Stimulated activated naive CD8-positive, alpha-beta T cell treated with anti-CD3 and anti-CD28 coated beads, Interleukin-15, Interleukin-2, amounts not matched to agents 100 ng/mL and 50 ng/mL, for 24 hours (primary cell): ENCODE results near the gene EIF4B.

Source experiments
- H3K27ac Mint-ChIP-seq: one replicate; pipeline ENCODE4 v1.8.0; 2021; ENCODE audit warnings: mild to moderate bottlenecking, mixed read lengths
- H3K27me3 Mint-ChIP-seq: one replicate; pipeline ENCODE4 v1.8.0; 2021; ENCODE audit warnings: mixed read lengths
- H3K36me3 Mint-ChIP-seq: one replicate; pipeline ENCODE4 v1.8.0; 2021; ENCODE audit warnings: low read depth, mixed read lengths
- H3K4me1 Mint-ChIP-seq: one replicate; pipeline ENCODE4 v1.8.0; 2021; ENCODE audit warnings: low read depth, mixed read lengths
- H3K4me3 Mint-ChIP-seq: one replicate; pipeline ENCODE4 v1.8.0; 2021; ENCODE audit warnings: mild to moderate bottlenecking, mixed read lengths
- H3K9me3 Mint-ChIP-seq: one replicate; pipeline ENCODE4 v1.8.0; 2021; ENCODE audit warnings: mixed read lengths

EIF4B gene

DNA sequence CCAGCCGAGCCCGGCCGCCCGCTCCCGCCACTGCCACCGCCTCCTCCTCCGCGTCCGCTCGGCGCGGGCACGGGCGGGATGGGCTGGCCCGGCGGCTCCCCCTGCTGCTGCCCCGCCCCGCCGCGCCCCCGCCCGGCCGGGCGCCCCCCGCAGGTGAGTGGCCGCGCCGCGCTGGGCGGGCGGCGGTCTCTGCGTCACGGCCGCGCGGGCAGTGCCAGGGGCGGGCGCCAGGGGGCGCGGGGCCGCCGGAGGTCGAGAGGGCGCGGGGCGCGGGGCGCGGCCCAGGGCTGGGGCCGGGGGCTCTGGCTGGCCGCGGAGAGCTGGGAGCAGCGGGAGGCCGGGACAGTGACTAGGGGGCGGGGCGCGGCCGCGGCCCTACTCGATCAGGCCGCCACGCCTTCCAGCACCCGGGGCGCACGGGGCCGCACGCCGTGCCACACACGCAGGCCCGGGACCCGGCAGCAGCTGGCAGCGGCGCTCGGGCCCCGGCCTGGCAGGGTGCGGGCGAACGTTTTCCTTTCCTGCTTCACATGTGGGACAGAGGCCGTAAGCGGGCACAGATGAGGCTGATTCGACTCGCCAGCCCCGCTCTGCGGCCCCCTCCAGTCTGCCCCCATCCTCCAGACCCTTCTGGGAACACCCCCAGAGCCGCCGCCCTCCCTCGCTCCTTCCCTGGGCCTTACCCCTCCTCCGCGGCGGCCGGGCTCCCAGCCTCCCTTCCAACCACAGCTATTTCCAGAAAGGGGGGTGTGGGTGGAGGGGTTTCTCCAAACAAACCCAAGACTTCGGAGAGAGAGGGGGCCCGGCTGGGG lies 41.2 kb downstream of the EIF4B start:
- Mint-ChIP-seq H3K27ac (no peak overlapping the region), H3K4me1 (peaks cover 34% of the 10 kb centered on the region), H3K9me3 (no peaks in the 10 kb centered on the region), H3K4me3 (peak overlapping the region; percentile 62), H3K36me3 (peaks cover 1% of the 10 kb centered on the region), H3K27me3 (peaks cover 5% of the 10 kb centered on the region)

DNA sequence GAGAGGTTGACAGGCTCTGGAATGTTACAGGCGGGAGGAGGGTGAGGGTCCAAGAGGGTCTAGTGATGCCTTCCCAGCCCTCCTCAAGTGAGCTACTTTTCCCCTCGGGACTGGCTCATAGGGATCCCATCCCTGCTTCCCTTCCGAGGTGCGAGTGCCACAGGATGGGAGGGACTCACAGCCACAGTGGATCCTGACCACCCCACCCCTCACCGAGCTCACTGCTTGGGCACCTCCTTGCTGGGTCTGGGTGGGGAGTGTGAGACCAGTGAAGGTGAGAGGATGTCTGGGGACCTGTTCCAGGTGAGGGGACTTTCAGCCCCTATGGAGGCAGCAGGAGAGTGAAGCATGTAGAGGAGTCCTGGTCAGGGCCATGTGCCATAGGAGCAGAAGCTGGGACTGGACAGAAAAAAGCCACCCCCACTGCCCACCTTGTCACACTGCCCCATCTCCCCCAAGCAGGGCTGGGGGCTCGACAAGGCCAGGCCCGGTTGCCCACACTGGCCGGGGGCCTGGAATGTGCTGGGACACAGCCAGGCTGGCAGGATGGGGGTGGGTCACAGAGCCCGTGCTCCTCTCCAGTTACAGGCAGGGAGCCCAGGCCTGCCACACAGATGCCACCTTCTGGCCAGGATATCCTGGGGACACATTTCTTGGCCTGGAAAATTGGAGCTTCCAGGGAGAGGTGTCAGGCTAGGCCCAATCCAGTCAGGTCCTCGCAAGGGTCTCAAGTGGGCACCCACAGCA lies 42.0 kb downstream of the EIF4B start:
- Mint-ChIP-seq H3K36me3 (no peaks in the 10 kb centered on the region), H3K27ac (no peak overlapping the region), H3K4me1 (peaks cover 34% of the 10 kb centered on the region), H3K9me3 (no peaks in the 10 kb centered on the region), H3K27me3 (peaks cover 5% of the 10 kb centered on the region), H3K4me3 (peak overlapping the region; percentile 62)

DNA sequence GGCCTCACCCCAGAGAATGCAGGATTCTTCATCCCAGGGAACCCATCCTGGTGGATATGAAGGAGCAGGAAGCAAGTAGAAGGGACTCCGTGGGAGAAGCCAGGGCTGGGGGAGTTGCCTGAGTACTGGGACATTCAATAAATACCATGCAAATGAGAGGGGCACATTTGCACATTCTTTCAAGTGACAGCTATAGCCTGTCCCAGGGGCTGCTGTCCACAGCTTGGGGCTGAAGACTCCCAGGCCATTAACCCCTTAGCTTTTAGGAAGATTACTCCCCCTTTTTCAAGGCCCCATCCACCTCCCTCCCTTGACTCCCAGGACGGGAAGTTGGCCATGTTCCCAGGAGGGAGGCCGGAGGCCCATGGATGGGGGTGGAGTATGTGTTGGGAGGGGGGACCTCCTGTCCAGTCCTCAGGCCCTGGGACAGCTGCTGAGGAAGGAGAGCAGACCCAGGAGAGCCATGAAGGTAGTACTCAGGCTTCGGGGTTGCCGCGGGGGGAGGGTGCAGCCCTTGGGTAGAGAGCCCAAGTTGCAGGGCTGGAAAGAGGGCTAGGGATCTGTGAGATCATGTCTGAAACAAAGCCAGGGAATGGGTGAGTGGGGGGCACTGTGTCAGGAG lies 42.6 kb downstream of the EIF4B start:
- peaks cover 5% of the 10 kb centered on the region for H3K27me3 Mint-ChIP-seq
- no peak overlapping the region for H3K4me3 Mint-ChIP-seq
- H3K9me3 Mint-ChIP-seq = no peaks in the 10 kb centered on the region
- H3K4me1 Mint-ChIP-seq = peaks cover 37% of the 10 kb centered on the region
- no peaks in the 10 kb centered on the region for H3K36me3 Mint-ChIP-seq
- H3K27ac Mint-ChIP-seq = no peak overlapping the region

DNA sequence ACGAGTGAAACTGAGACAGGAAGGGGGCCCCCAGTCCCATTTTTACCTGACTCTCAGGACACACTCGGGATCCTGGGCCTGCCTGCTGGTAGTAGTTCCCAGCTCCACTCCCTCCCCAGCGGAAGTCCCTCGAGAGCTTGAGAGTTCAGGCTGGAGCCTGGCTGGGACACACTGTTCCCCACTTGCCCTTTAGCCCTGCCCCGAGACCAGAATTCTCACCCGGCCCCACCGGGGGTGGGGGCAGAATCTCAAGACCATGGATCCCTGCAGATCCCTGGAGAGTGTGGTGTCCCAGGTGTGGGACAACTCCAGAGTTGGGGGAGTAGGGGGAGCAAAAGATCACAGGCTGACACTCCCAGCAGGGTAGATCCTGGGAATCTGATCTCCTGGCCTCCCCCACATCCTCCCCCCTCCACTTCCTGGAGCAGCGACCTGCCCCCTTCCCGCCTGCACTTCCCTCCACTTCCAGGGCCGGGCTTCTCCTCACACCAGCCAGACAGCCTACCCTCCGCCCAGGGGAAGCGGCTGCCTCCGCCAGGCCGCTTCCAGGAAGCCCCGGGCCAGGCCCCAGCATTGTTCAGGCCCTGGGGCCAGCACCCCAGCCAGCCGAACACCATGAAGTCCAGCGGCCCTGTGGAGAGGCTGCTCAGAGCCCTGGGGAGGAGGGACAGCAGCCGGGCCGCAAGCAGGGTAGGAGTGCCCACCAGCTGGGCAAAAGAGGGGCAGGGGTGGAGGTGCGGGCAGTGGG lies 43.5 kb downstream of the EIF4B start, which contains the start of gene TNS2:
TNS2 (plus strand) TSS at position 495 of the 748 bp plus-strand sequence; CDS start at position 616, 121 bp downstream.
- Mint-ChIP-seq H3K27me3 (peaks cover 5% of the 10 kb centered on the region), H3K9me3 (no peaks in the 10 kb centered on the region), H3K4me1 (peaks cover 42% of the 10 kb centered on the region), H3K36me3 (no peaks in the 10 kb centered on the region), H3K4me3 (no peak within 1 kb of the TSS), H3K27ac (no peak within 1 kb of the TSS)

DNA sequence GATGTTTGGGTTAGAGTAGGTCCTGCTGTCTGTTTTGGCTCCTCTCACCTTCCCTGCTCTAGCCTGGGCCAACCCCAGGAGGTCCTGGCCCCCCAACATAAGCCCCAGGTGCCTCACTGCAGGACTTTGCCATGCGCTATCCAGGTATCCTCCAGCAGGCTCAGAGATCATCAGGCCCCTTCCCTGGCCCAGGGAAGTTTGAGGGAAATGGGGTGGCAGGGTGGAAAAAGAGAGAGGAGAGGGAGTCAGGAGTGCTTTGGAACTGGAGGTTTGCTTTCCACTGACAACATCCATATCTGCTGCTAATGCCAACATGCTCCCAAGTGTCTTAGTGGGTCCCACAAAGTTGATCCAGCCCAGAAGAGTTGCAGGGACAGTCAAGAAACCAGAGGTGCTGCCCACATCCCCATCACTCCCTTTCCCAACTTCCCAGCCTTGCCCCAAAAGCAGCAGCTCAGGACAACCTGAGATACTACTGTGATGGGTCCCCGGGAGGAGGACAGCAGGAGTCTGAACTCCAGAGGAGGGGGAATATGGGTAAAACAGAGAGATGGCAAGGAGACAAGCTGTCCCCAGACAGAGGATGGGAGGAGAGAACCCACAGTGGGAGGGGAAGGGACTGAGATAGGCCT lies 44.3 kb downstream of the EIF4B start:
- H3K27me3 Mint-ChIP-seq = peaks cover 5% of the 10 kb centered on the region
- no peaks in the 10 kb centered on the region for H3K9me3 Mint-ChIP-seq
- no peak overlapping the region for H3K4me3 Mint-ChIP-seq
- H3K36me3 Mint-ChIP-seq = no peaks in the 10 kb centered on the region
- H3K4me1 Mint-ChIP-seq = peaks cover 40% of the 10 kb centered on the region
- no peak overlapping the region for H3K27ac Mint-ChIP-seq

DNA sequence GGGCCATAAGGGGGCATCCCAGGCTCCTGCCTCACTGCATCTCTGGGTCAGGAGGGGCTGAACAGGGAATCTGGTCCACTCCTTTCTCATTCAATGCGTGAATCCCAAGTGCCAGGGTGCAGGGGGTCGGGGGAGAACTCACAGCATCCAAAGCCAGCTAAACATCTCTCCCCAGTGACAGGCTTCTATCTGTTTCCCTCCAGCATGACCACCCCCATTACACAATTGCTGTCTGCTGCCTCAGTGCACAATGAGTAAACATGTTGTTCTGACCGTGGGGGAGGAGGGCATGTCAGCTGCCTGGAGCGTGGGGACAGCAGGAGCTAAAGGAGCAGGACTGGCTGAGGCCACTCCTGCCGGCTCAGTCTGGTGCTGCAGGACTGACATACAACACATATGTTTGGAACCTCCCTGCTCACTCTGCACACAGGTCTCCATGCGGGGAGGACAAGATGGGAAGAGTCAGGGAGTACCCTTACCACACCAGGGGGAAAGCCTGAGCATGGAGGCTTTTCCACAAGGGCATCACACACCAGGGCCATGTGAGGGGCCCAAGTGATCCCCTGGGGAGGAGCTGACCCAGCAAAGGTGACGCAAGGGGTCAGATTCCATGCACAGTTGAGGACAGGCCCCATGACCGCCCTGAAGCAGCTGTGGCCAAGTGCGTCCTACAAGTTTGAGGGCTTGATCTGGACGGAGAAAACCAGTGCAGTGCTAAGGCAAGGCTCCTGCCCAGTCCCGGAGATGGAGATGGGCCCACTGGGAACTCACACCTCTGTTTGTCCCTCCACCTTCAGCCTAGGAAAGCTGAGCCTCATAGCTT lies 45.0 kb downstream of the EIF4B start:
- Mint-ChIP-seq H3K4me3 (no peak overlapping the region), H3K27ac (no peak overlapping the region), H3K27me3 (no peaks in the 10 kb centered on the region), H3K36me3 (no peaks in the 10 kb centered on the region), H3K4me1 (peaks cover 33% of the 10 kb centered on the region), H3K9me3 (no peaks in the 10 kb centered on the region)

DNA sequence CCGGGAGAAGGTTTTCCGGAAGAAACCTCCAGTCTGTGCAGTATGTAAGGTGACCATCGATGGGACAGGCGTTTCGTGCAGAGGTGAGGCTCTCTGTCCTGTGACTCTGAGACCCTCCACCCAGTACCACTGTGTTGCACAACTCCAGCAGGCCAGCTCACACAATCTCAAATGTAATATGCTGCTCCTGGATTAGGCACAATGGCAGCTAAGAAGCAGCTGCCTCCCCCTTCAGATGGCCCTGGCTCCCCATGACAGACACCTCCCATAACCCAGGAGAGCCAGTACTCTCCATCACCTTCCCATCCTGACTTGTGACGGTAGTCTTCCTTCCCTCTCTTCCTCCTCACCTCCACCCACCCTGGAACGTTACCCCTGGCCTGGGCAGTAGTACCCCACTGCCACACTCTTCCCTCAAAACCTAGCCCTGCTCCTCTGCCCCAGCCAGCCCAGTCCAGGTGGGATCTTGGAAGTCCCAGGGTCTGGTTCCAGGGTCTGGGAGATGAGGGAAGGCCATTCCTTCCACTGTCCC lies 45.7 kb downstream of the EIF4B start:
- Mint-ChIP-seq H3K36me3 (no peaks in the 10 kb centered on the region), H3K27ac (no peak overlapping the region), H3K9me3 (no peaks in the 10 kb centered on the region), H3K4me3 (no peak overlapping the region), H3K27me3 (no peaks in the 10 kb centered on the region), H3K4me1 (peaks cover 26% of the 10 kb centered on the region)

DNA sequence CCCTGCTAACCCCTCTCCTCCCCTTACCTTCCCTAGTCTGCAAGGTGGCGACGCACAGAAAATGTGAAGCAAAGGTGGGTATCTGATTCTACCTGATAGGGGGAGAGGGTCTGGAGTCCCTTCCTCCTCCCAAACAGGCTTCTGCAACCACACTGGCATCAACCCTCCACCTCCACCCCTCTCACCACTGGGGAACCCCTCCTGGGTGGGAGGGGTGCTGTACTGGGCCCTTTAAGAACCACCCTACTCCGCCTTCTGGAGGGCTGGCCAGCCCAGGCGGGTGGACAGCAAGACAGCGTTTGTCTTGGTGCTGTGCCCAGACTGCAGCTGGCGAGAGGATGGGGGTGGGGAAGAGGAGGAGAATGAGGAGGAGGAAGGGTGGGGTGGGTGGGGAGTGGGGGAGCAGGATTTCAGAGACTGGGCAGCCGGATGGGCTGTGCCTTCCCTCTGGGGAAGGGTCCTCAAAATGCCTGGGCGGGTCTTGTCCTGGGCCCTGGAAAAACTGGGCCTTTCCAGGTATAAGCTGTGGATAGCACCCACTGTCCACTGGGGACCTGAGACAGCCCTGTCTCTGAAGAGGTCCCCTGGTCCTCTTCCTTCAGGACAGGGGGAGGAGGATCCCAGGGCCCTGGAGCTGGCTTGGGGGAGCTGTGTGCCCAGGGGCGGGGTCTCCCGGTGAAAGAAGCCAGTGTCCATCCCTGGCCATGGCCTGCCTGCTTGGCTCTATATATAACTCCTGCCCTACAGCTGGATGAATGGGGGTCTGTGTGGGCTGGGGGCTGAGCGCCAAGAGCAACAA lies 46.4 kb downstream of the EIF4B start:
- Mint-ChIP-seq H3K4me1 (peaks cover 25% of the 10 kb centered on the region), H3K27me3 (no peaks in the 10 kb centered on the region), H3K27ac (no peak overlapping the region), H3K36me3 (no peaks in the 10 kb centered on the region), H3K4me3 (no peak overlapping the region), H3K9me3 (no peaks in the 10 kb centered on the region)

DNA sequence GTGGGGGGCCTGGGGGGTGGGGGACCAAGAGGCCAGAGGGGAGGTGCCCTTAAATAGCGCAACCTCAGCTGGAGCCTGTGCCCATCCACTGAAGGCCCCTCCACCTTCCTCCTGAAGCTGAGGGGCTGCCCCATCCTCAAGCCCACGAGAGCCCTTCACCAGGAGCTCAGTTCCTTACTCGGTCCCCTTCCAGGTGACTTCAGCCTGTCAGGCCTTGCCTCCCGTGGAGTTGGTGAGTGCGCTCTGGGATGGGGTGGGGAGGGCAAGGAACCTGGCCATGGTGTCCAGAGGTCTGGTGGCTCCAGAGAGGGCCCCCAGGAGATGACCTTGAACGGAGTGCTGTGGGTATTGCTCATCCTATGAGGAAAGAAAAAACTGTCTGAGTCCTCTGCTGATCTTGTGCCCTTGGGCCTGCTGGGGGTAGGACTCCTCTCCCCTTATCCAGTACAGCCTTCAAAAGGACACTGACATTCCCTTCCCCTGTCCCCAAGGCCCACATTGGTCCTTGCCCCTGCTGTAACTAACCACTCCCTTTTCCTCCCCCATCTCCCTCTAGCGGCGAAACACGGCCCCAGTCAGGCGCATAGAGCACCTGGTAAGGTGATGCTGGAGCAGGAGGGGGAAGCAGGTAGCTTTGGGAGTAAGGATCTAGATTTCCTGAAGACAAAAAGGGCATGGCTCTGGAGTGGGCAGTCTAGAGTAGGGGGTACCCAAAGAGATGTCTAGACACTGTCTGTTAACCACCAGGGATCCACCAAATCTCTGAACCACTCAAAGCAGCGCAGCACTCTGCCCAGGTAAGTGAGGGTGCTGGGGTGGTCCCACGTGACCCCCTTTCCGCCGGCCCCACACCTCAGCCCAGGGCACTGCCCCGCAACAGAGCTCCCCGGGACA lies 47.2 kb downstream of the EIF4B start:
- Mint-ChIP-seq H3K36me3 (no peaks in the 10 kb centered on the region), H3K27ac (peak overlapping the region; percentile 88), H3K4me3 (peak overlapping the region; percentile 94), H3K9me3 (no peaks in the 10 kb centered on the region), H3K27me3 (no peaks in the 10 kb centered on the region), H3K4me1 (peaks cover 19% of the 10 kb centered on the region)

DNA sequence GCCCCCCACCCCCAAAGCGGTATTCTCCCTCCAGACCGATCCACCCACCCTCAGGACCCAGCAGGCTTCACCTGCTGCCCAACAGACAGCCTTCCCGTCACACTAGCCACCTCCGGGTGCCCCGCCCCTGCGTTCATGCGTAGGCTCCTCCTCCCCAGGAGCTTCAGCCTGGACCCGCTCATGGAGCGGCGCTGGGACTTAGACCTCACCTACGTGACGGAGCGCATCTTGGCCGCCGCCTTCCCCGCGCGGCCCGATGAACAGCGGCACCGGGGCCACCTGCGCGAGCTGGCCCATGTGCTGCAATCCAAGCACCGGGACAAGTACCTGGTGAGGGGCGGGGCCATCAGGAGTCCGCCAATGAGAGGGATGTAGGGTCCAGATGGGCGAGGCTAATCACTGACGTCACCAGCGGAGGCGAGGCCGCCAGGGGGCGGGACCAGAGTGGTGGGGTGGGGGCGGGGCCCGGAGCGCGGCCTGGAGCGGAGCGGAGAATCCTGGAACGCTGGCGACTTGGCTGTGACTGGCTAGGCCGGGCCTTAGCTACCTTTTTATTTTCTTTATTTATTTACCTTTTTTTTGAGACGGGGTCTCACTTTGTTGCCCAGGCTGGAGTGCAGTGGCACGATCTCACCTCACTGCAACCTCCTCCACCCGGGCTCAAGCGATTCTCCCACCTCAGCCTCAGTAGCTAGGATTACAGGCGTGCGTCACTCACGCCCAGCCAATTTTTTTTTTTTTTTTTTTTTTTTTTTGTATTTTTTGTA lies 48.0 kb downstream of the EIF4B start:
- H3K27me3 Mint-ChIP-seq = no peaks in the 10 kb centered on the region
- peaks cover 11% of the 10 kb centered on the region for H3K4me1 Mint-ChIP-seq
- no peaks in the 10 kb centered on the region for H3K9me3 Mint-ChIP-seq
- H3K27ac Mint-ChIP-seq = peak overlapping the region; percentile 88
- H3K36me3 Mint-ChIP-seq = no peaks in the 10 kb centered on the region
- peak overlapping the region; percentile 94 for H3K4me3 Mint-ChIP-seq

DNA sequence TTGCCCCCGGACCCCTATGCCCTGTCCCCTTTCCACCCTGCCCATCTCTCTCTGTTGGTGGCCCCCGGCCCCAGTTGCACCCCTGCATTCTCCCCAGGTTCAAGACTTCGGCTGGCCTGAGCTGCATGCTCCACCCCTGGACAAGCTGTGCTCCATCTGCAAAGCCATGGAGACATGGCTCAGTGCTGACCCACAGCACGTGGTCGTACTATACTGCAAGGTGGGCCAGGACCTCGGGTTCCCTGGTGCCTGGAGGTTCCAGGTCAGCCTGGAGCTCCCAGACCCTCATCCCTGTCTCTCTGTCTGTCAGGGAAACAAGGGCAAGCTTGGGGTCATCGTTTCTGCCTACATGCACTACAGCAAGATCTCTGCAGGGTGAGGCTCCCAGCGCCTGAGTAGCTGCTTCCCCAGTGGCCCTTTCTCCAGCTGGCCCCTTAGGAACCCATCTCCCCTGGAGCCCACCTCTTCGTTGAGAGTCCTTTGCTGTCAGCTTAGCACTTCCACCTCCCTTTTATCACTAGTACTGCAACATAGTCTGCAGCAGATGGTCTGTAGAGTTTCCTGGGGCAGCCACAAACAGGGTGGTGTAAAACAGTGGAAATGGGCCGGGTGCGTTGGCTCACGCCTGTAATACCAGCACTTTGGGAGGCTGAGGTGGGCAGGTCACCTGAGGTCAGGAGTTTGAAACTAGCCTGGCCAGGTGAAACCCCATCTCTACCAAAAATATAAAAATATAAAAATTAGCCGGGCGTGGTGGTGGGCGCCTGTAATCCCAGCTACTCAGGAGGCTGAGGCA lies 49.4 kb downstream of the EIF4B start:
- no peaks in the 10 kb centered on the region for H3K27me3 Mint-ChIP-seq
- peaks cover 8% of the 10 kb centered on the region for H3K4me1 Mint-ChIP-seq
- H3K36me3 Mint-ChIP-seq = no peaks in the 10 kb centered on the region
- no peak overlapping the region for H3K4me3 Mint-ChIP-seq
- H3K9me3 Mint-ChIP-seq = no peaks in the 10 kb centered on the region
- H3K27ac Mint-ChIP-seq = no peak overlapping the region
